IMR-90 (cell line): ENCODE data around the gene CTIF. TPM values are rescaled to one million over a fixed set of nuclear protein-coding genes. Genes with fewer than 3 reads are reported as not detected.

Experiments used
- ATAC-seq: fragments of 200-7000 bp; cut with Tn5 transposase; 2 replicates; pipeline ENCODE4 v1.9.1; 2020; ENCODE audit warnings: low read depth, mild to moderate bottlenecking, moderate library complexity
- BruUV-seq: library from RNA; stranded (reverse); fragments of 400-500 nt; replicated peaks from 2 replicates; lab custom pipeline; 2021; lab: Mats Ljungman, UMichigan
- CTCF ChIA-PET: fragments of 300-600 bp; formaldehyde crosslinking; extraction: SDS; loops from one replicate; lab custom pipeline; 2021; ENCODE audit warnings: antibody characterized with exemption; lab: Yijun Ruan, JAX
- POLR2A ChIA-PET: fragments of 300-600 bp; sonication (Branson Sonifier 250); formaldehyde crosslinking; loops from one replicate; lab custom pipeline; 2022; ENCODE audit warnings: antibody characterized with exemption; ENCODE audit not compliant: unreplicated experiment; lab: Charles Lee
- DNase-seq: peaks from one replicate; pipeline ENCODE4 v3.0.0; 2013
- H2AFZ ChIP-seq: replicated peaks from 2 replicates; pipeline ENCODE3; 2013; ENCODE audit warnings: low read length, mild to moderate bottlenecking; ENCODE audit not compliant: poor library complexity
- H2AK5ac ChIP-seq: 2 replicates; pipeline ENCODE4 v1.6.1; 2013; ENCODE audit warnings: low read depth, low read length, inconsistent platforms
- H2AK9ac ChIP-seq: replicated peaks from 2 replicates; pipeline ENCODE3; 2013; ENCODE audit warnings: mild to moderate bottlenecking, low read depth, low read length, moderate library complexity; ENCODE audit not compliant: poor library complexity
- H2BK120ac ChIP-seq: 2 replicates; pipeline ENCODE4 v1.6.1; 2013; ENCODE audit warnings: low read depth, low read length, inconsistent platforms
- H2BK15ac ChIP-seq: 3 replicates; pipeline ENCODE4 v1.6.1; 2013; ENCODE audit warnings: low read depth, low read length, inconsistent platforms
- H2BK20ac ChIP-seq: 2 replicates; pipeline ENCODE4 v1.6.1; 2013; ENCODE audit warnings: low read depth, mild to moderate bottlenecking, inconsistent platforms, low read length, moderate library complexity
- H2BK5ac ChIP-seq: 2 replicates; pipeline ENCODE4 v1.6.1; 2013; ENCODE audit warnings: mild to moderate bottlenecking, low read depth, low read length, inconsistent platforms; ENCODE audit not compliant: poor library complexity, severe bottlenecking
- H3K14ac ChIP-seq: replicated peaks from 2 replicates; pipeline ENCODE4 v1.6.1; 2013; ENCODE audit warnings: low read depth, low read length, inconsistent platforms
- H3K18ac ChIP-seq: 2 replicates; pipeline ENCODE4 v1.6.1; 2013; ENCODE audit warnings: low read depth, low read length, control low read depth
- H3K23ac ChIP-seq: 2 replicates; pipeline ENCODE4 v1.6.1; 2013; ENCODE audit warnings: low read depth, low read length, inconsistent platforms
- H3K27ac ChIP-seq: 2 replicates; pipeline ENCODE4 v1.5.1; 2013; ENCODE audit warnings: mild to moderate bottlenecking, control low read depth, low read length; ENCODE audit not compliant: insufficient read depth
- H3K27me3 ChIP-seq: 2 replicates; pipeline ENCODE4 v1.6.1; 2013; ENCODE audit warnings: low read length; ENCODE audit not compliant: control insufficient read depth, insufficient read depth
- H3K36me3 ChIP-seq: 2 replicates; pipeline ENCODE4 v1.6.1; 2013; ENCODE audit warnings: low read length, mixed read lengths; ENCODE audit not compliant: control insufficient read depth, insufficient read depth
- H3K4ac ChIP-seq: 2 replicates; pipeline ENCODE4 v1.6.1; 2013; ENCODE audit warnings: low read depth, low read length, inconsistent platforms
- H3K4me1 ChIP-seq: 2 replicates; pipeline ENCODE4 v1.6.1; 2013; ENCODE audit warnings: low read length, mixed read lengths; ENCODE audit not compliant: control insufficient read depth, insufficient read depth
- H3K4me2 ChIP-seq: 2 replicates; pipeline ENCODE4 v1.6.1; 2013; ENCODE audit warnings: low read depth, mild to moderate bottlenecking, control low read depth, low read length, moderate library complexity
- H3K4me3 ChIP-seq: 2 replicates; pipeline ENCODE4 v1.5.1; 2013; ENCODE audit warnings: low read depth, mild to moderate bottlenecking, control low read depth, low read length, moderate library complexity; ENCODE audit not compliant: insufficient read depth
- H3K56ac ChIP-seq: 2 replicates; pipeline ENCODE4 v1.6.1; 2013; ENCODE audit warnings: low read length, inconsistent platforms; ENCODE audit not compliant: insufficient read depth; ENCODE audit errors: extremely low read depth
- H3K79me1 ChIP-seq, 2 experiments: 2 replicates each; pipeline ENCODE4 v1.6.1; 2013; ENCODE audit warnings: low read length in 2 of 2, inconsistent platforms in 1 of 2, low read depth in 1 of 2
- H3K9ac ChIP-seq: 2 replicates; pipeline ENCODE4 v1.6.1; 2013; ENCODE audit warnings: low read depth, low read length, control low read depth
- H3K9me1 ChIP-seq: 2 replicates; pipeline ENCODE4 v1.6.1; 2013; ENCODE audit warnings: low read length, inconsistent platforms; ENCODE audit not compliant: insufficient read depth
- H3K9me3 ChIP-seq: 2 replicates; pipeline ENCODE4 v1.6.1; 2013; ENCODE audit warnings: low read length; ENCODE audit not compliant: control insufficient read depth, insufficient read depth
- H4K20me1 ChIP-seq: 2 replicates; pipeline ENCODE4 v1.6.1; 2013; ENCODE audit warnings: low read length, inconsistent platforms; ENCODE audit not compliant: insufficient read depth
- H4K5ac ChIP-seq: 2 replicates; pipeline ENCODE4 v1.6.1; 2013; ENCODE audit warnings: mild to moderate bottlenecking, low read depth, low read length, control low read depth
- H4K8ac ChIP-seq, 2 experiments: 2 replicates each; pipeline ENCODE4 v1.6.1; 2013; ENCODE audit warnings: low read depth in 2 of 2, low read length in 2 of 2, control low read depth in 1 of 2, inconsistent platforms in 1 of 2
- H4K91ac ChIP-seq: 2 replicates; pipeline ENCODE4 v1.6.1; 2013; ENCODE audit warnings: low read depth, low read length, inconsistent platforms; ENCODE audit not compliant: insufficient read depth
- CHD1 ChIP-seq: IDR thresholded peaks from 2 replicates; pipeline ENCODE4 v1.6.1; 2012; ENCODE audit warnings: low read depth, low read length, improper control_type of control experiment
- FOS ChIP-seq: fragments of 150-350 bp; IDR thresholded peaks from 2 replicates; pipeline ENCODE4 v1.6.1; 2016; ENCODE audit warnings: low read depth, low read length
- NFE2L2 ChIP-seq: fragments of 150-350 bp; IDR thresholded peaks from 2 replicates; pipeline ENCODE4 v1.6.1; 2016; ENCODE audit warnings: low read depth, mild to moderate bottlenecking, low read length
- POLR2A ChIP-seq: IDR thresholded peaks from 2 replicates; pipeline ENCODE4 v1.6.1; 2012; ENCODE audit warnings: mild to moderate bottlenecking, low read depth, low read length
- WGBS, 2 experiments: methylation state at CpG; one replicate each; pipeline versions ENCODE4 v1.1.5 to v1.1.7; 2013; ENCODE audit warnings: missing lambda C conversion rate in 2 of 2; ENCODE audit not compliant: insufficient read length in 1 of 2; ENCODE audit errors: extremely low coverage in 2 of 2; 5-methylcytosine and 5-hydroxymethylcytosine counted together
- dilution Hi-C: fragments of 300-500 bp; cut with HindIII; formaldehyde crosslinking; loops from one replicate; pipeline ENCODE4 v1.14.3; 2018; ENCODE audit warnings: low sequenced_read_pairs; ENCODE audit not compliant: unreplicated experiment
- in situ Hi-C: fragments of 300-500 bp; cut with MboI; formaldehyde crosslinking; loops from 3 replicates; pipeline ENCODE4 v1.14.3; 2019; ENCODE audit warnings: low sequenced_read_pairs, inconsistent platforms, mixed read lengths
- intact Hi-C: fragments of 100-400 bp; cut with micrococcal nuclease; formaldehyde crosslinking; loops from 2 replicates; pipeline ENCODE4 v1.10.0; 2022
- polyA plus RNA-seq, 3 experiments: library from polyadenylated mRNA; depleted of rRNA; stranded (reverse); fragments of >200 nt; gene quantifications; 2 replicates each; pipeline ENCODE4 v1.2.3, GENCODE V29; 2012; ENCODE audit warnings: low replicate concordance in 1 of 3
- total RNA-seq: library from RNA; depleted of rRNA; stranded (reverse); fragments of >200 nt; gene quantifications from 2 replicates; pipeline ENCODE4 v1.2.3, GENCODE V29; 2012
- TF ChIP-seq, protein P1 (sequence below): conservative IDR thresholded peaks from 2 replicates; pipeline ENCODE4 v1.5.1; 2012; ENCODE audit warnings: mild to moderate bottlenecking, low read depth, low read length, improper control_type of control experiment

Gene CTIF
- total and polyA plus RNA-seq, 2 of the 4 experiments (the other 2 are of a cell fraction), result 25.1 to 57.0 TPM

DNA sequence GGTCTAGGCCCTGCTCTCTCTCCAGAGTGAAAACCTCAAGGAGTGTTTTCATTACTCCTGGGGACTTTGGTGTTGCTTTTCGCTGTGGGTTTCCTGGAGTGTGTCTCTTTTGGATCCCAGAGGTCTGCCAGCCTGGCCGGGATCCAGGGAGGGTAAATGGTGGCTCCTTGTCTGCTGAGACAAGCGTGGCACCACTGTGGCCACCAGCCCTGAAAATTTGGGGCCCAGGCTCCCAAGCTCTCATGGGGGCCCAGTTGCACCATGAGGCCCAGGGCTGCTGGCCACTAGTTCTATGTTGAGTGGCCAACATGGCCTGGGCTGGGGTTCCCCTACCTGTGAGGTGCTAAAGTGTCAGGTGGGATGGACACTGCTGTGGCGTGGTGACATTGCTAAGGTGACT lies 144.8 kb downstream of the CTIF start:
- Histone ChIP-seq H3K4me2 (no peak overlapping the region), H3K4me1 (peaks cover 7% of the 10 kb centered on the region; the same call in 1 of the 2 replicates), H3K23ac (no peak overlapping the region), H2BK5ac (no peak overlapping the region), H3K27ac (no peak overlapping the region), H4K20me1 (peaks cover 40% of the 10 kb centered on the region), H3K79me1 (peaks cover 25 to 73% of the 10 kb centered on the region in 2 experiments), H4K5ac (no peak overlapping the region), H2AFZ (no peak overlapping the region), H2BK20ac (no peak overlapping the region), H3K9me3 (no peaks in the 10 kb centered on the region), H3K56ac (no peak overlapping the region), H3K9me1 (peaks cover 20% of the 10 kb centered on the region; the same call in 1 of the 2 replicates), H3K27me3 (no peaks in the 10 kb centered on the region), H3K4me3 (no peak overlapping the region), H2AK9ac (no peak overlapping the region), H3K9ac (no peak overlapping the region), H4K91ac (no peak overlapping the region), H2BK15ac (no peak overlapping the region), H3K18ac (no peak overlapping the region), H3K14ac (no peak overlapping the region), H3K4ac (no peak overlapping the region), H2BK120ac (no peak overlapping the region), H3K36me3 (peaks cover 36% of the 10 kb centered on the region), H2AK5ac (no peak overlapping the region), H4K8ac (no peak overlapping the region)
- DNase-seq (no peak), ATAC-seq (no peak)
- in situ Hi-C loops (no loop called here), intact Hi-C loops (no loop called here), dilution Hi-C loops (no loop called here)
- CTCF ChIA-PET, result no interaction called here
- WGBS, 2 experiments, result 100% methylated on average over 2 of the region's 4 CpGs; no CpG with 5 or more reads in 1 of the 2 experiments
- TF ChIP-seq CHD1, result no peak
- TF ChIP-seq, protein P1, sequence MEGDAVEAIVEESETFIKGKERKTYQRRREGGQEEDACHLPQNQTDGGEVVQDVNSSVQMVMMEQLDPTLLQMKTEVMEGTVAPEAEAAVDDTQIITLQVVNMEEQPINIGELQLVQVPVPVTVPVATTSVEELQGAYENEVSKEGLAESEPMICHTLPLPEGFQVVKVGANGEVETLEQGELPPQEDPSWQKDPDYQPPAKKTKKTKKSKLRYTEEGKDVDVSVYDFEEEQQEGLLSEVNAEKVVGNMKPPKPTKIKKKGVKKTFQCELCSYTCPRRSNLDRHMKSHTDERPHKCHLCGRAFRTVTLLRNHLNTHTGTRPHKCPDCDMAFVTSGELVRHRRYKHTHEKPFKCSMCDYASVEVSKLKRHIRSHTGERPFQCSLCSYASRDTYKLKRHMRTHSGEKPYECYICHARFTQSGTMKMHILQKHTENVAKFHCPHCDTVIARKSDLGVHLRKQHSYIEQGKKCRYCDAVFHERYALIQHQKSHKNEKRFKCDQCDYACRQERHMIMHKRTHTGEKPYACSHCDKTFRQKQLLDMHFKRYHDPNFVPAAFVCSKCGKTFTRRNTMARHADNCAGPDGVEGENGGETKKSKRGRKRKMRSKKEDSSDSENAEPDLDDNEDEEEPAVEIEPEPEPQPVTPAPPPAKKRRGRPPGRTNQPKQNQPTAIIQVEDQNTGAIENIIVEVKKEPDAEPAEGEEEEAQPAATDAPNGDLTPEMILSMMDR, result no peak
- TF ChIP-seq POLR2A, result no peak
- no peak for TF ChIP-seq NFE2L2
- no peak for TF ChIP-seq FOS
- POLR2A ChIA-PET, result no interaction called here
- BruUV-seq, result no TSS peak
